ENCODE data around the gene KBTBD2.
"Not testable (repeated sequence)": the region's sequence is repeated elsewhere in the genome, so short reads cannot be mapped to it uniquely, and the experiment has no call there.

The KBTBD2 gene

GRCh38 chr7:32910195-32910594, 18.6 kb upstream of the KBTBD2 start:
- no peak overlapping the region for H3K4me3 ChIP-seq (ENCODE audit: low read depth, low read length)
- no peak for TF ChIP-seq CTCF (IDR thresholded peaks at IDR 0.05; ENCODE audit: borderline replicate concordance, insufficient read depth, low read depth, low read length)

- peak overlapping the region; percentile 23 for H3K4me3 ChIP-seq (ENCODE audit: low read depth, low read length)
- TF ChIP-seq CTCF (IDR thresholded peaks at IDR 0.05; ENCODE audit: borderline replicate concordance, insufficient read depth, low read depth, low read length) = no peak
These were observed 13.7 kb upstream of the KBTBD2 start for GRCh38 chr7:32905175-32905662.

- no peak for TF ChIP-seq CTCF (IDR thresholded peaks at IDR 0.05; ENCODE audit: borderline replicate concordance, insufficient read depth, low read depth, low read length)
- no peak overlapping the region for H3K4me3 ChIP-seq (ENCODE audit: low read depth, low read length)
These were observed 10.1 kb upstream of the KBTBD2 start for GRCh38 chr7:32901629-32902028.

GRCh38 chr7:32900433-32900995, 9.0 kb upstream of the KBTBD2 start:
- no peak overlapping the region for H3K4me3 ChIP-seq (ENCODE audit: low read depth, low read length)
- no peak for TF ChIP-seq CTCF (IDR thresholded peaks at IDR 0.05; ENCODE audit: borderline replicate concordance, insufficient read depth, low read depth, low read length)

- H3K4me3 ChIP-seq (ENCODE audit: low read depth, low read length) = not testable (repeated sequence)
These were observed 5.8 kb upstream of the KBTBD2 start for GRCh38 chr7:32897376-32897775.

GRCh38 chr7:32896564-32897347, 5.2 kb upstream of the KBTBD2 start:
- no peak overlapping the region for H3K4me3 ChIP-seq (ENCODE audit: low read depth, low read length)
- TF ChIP-seq CTCF (IDR thresholded peaks at IDR 0.05; ENCODE audit: borderline replicate concordance, insufficient read depth, low read depth, low read length) = no peak

GRCh38 chr7:32894171-32894570, 2.6 kb upstream of the KBTBD2 start:
- TF ChIP-seq CTCF (IDR thresholded peaks at IDR 0.05; ENCODE audit: borderline replicate concordance, insufficient read depth, low read depth, low read length) = no peak
- no peak overlapping the region for H3K4me3 ChIP-seq (ENCODE audit: low read depth, low read length)

Data from GM12875 (cell line).